DMS153 treated with DMSO at 0.1 percent for 48 hours (cell line): Measurements from ENCODE around the gene LHX2.

Experiments used
- DNase-seq: peaks from one replicate; lab custom pipeline; 2025; ENCODE audit not compliant: unreplicated experiment; lab: John Stamatoyannopoulos, UW

The LHX2 gene

DNA sequence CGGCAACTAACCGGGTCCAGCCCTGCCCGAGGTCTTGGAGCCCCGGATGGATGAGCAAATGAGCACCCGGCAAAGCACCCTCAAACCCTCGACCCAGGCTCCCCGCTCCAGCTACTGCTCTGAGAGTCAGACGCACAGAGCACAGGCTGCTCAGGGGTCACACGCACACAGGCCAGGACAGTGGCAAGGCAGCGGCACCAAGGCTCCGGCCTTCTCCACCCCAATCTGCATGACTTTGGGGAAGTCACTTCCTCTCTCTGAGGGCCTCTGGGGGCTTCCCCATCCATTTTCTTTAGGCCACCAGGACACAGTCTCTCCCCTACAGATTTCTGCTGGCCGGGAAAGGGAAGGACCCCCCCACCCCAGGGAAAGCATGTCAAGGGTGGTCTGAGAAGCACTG lies 18.0 kb downstream of the LHX2 start:
- no peak for DNase-seq

- DNase-seq = no peak
Observed at GRCh38 chr9:124030969-124031451, 19.4 kb downstream of the LHX2 start.

DNA sequence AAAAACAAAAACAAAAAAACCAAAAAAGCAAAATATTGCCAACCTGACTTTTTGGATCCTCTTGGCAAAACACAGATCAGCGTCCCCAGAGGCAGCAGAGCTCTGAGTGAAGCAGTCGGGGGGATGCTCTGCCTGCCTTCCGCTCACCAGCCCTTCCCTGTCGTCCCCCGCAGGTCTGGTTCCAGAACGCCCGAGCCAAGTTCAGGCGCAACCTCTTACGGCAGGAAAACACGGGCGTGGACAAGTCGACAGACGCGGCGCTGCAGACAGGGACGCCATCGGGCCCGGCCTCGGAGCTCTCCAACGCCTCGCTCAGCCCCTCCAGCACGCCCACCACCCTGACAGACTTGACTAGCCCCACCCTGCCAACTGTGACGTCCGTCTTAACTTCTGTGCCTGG lies 20.7 kb downstream of the LHX2 start:
- DNase-seq = no peak

GRCh38 chr9:124033348-124033747 lies 21.8 kb downstream of the LHX2 start:
- no peak for DNase-seq

GRCh38 chr9:124033967-124034366 lies 22.4 kb downstream of the LHX2 start:
- no peak for DNase-seq

DNA sequence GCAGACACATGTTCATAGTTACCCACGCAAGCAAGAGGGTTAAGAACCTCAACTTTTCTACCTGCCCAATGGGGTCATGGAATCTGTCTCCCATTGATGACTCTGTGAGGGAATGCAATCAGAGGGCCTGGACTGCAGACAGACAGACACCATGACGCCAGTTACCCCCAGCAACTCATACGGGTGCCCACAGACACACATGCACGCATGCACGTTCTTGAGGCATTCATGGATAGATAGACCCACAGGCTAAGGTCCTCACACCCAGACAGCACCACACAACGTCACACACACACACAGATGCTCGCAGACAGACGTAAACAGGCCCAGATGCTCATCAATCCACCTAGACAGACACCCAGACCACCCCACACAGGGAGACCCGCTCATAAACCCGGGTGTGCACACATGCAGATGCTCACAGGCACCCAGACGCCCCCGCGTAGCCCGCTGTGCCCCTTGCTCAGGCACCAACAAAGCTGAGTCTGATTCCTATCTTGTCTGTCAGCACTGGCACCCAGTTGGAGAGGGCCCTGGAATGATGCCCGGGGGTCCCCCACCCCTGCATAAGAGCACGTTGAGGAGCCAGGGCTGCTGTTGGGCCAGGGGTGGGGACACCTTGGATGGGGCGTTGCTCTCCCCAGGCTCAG lies 23.6 kb downstream of the LHX2 start:
- DNase-seq = no peak

DNA sequence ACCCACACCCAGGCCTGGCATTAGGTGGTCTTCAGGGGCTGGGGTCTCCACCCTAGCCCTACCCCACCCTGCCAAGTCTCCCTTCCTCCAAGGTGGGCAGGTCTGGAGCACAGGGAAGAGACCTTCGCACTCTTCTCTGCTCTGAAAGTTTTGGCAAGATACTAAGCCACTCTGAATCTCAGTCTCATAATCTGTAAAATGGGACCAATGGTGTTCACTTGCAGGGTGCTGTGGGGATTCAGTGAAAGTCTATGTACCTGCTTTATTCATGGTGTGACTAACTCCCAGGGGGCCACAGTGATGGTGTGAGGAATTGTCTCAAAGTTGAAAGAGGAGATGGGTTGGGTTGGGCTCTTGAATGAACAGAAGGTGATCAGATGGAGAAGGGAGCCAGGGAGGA lies 25.0 kb downstream of the LHX2 start:
- DNase-seq = no peak

- no peak for DNase-seq
Observed at GRCh38 chr9:124037790-124038189, 26.2 kb downstream of the LHX2 start.

DNA sequence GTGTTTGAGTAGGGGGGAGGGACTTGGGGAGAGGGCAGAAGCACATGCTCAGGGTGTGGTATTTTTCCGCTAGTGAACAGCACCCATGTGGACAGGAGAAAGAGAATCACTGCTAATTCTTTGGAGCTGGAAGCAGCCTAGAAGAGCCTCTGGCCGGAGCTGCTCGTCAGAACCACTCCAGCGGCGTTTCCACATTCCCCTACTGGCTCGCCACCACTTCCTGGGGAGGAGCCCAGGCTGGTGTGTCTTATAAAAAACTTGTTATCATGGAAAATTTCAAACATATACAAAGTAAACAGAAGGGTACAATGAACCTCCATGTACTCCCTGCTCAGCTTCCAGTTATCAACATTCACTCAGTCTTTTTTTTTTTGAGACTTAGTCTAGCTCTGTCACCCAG lies 26.7 kb downstream of the LHX2 start:
- DNase-seq = no peak

DNA sequence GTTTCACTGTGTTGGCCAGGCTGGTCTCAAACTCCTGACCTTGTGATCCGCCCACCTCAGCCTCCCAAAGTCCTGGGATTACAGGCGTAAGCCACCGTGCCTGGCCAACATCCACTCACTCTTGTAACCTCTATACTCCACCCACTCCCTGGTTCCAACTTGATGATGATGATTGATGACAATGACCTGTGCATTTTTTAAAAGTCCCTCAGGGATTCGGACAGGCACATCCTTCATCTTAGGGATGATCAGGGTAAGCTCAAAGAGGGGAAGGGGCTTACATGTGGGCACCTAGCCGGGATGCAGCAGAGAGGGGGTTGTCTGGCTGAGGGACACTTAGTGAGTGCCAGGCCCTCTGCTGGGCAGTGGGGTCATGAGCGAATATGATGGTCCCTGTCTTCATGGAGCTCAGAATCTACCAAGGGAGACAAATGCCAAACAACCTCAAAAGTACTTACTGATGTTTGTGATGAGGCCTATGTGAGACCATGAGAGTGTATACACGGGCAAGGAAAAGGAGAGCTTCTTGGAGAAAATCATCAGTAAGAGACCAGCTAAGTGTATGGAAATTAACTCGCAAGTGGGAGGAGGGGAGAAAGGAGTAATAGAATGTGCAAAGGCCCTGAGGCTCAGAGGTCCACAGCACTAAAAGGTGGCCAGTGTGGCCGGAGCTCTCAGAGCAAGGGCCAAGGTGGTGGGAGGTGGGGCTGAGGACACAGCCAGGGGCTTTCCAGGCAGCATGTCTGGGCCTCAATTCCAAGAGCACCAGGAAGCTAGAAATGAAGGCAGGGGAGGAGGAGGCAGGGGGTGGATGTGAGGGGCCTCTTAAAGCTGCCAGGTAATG lies 27.4 kb downstream of the LHX2 start:
- DNase-seq = no peak

DNA sequence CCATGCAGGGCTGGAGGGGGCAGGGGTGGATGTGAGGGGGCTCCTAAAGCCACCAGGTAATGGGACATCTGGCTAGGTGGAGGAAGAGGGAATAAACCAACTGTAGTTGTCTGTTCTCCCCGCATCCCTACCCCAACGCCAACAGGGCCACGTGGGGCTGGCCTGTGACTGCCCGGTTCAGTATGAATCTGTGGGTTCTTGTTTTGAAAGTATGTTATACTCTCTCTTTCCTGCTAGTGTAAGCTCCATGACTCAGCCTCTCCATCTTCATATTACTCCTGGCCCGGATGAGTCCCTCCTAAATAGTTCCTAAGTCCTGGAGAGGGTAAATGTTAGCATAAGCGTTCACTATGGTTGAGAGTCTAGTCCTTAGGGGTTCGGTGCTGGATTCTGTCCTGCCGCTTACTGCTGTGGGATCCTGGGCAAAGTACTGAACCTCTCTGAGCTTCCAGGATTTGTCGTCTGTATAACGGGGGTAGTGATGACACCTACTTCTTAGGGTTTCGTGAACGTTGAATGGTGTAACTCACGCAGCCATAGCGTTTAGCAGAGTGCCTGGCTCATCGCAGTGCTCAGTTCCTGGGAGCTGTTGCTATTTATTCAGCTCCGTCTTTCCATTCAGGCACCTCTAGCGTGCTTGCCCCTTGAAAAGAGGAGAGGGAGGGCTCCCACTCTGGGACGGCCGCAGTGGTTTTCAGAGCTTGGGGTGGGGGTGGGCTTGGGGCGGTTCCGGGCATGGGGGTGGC lies 28.8 kb downstream of the LHX2 start:
- no peak for DNase-seq

GRCh38 chr9:124040935-124041816 lies 29.6 kb downstream of the LHX2 start:
- DNase-seq = no peak

GRCh38 chr9:124041817-124042116 lies 30.2 kb downstream of the LHX2 start:
- no peak for DNase-seq

- no peak for DNase-seq
Observed at GRCh38 chr9:124042201-124042721, 30.7 kb downstream of the LHX2 start.

- no peak for DNase-seq
Observed at GRCh38 chr9:124044448-124044847, 32.9 kb downstream of the LHX2 start.

DNA sequence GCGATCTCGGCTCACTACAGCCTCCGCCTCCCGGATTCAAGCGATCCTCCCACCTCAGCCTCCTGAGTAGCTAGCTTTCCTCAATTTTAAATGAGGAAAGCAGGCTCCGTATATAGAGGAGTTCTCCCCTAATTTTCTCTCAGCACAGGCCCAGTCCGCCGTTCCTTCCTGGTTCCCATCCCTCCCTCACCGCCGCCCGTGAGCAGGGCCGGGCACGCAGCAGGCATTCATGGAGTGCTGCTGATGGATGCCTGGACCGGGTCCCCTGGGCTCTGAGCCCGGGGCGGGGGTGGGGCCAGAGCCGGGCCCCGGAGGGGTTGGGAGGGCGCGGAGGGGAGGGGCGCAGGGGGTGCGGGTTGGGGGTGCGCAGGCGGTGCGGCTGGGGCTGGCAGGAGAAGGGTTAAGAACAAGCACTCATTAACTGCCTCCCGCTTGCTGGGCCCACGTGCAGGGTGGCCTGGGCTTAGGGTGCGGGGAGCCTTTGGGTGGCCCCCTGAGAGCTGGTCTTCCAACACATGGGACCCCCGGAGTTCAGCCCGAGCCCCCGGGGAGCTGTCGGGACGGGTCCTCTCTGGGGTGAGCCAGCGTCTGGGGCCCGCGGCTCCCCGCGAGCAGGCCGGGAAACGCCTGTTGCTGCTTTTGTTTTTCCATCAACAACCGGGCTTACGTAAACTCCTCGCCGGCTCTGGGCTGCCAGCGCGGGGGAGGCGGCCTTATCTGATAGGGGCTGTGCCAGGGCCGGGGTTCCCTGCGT lies 33.7 kb downstream of the LHX2 start:
- peak; percentile 8 for DNase-seq

- no peak for DNase-seq
Observed at GRCh38 chr9:124045830-124046177, 34.2 kb downstream of the LHX2 start.

GRCh38 chr9:124046189-124046588 lies 34.6 kb downstream of the LHX2 start:
- no peak for DNase-seq

- DNase-seq = no peak
Observed at GRCh38 chr9:124047251-124047672, 35.7 kb downstream of the LHX2 start.

- no peak for DNase-seq
Observed at GRCh38 chr9:124050955-124051354, 39.4 kb downstream of the LHX2 start.
